SK-N-SH (cell line): ENCODE results near the gene GPR27.

ENCODE experiments used
- EZH2phosphoT487 ChIP-seq: fragments of 200-600 bp; sonication (generic); IDR thresholded peaks from 2 replicates; pipeline ENCODE4 v1.6.1; 2017; ENCODE audit warnings: low read depth, mixed run types, mild to moderate bottlenecking, antibody characterized with exemption, moderate library complexity, borderline replicate concordance
- GATA2 ChIP-seq: sonication (generic); formaldehyde crosslinking; IDR thresholded peaks from 2 replicates; pipeline ENCODE4 v1.5.0; 2020; ENCODE audit warnings: mild to moderate bottlenecking, missing genetic modification reagents
- POLR2AphosphoS5 ChIP-seq: IDR thresholded peaks from 2 replicates; pipeline ENCODE4 v1.6.1; 2012; ENCODE audit warnings: low read depth, low read length
- YY1 ChIP-seq: IDR thresholded peaks from 2 replicates; pipeline ENCODE4 v1.4.0; 2012; ENCODE audit warnings: low read depth, mild to moderate bottlenecking

GRCh38 chr3:71778353-71778752, 24.7 kb downstream of the GPR27 start:
- TF ChIP-seq GATA2 (CRISPR knock-in tag) = no peak
- no peak for TF ChIP-seq YY1
- no peak for TF ChIP-seq POLR2AphosphoS5
- no peak for TF ChIP-seq EZH2phosphoT487
